Adipocyte (in vitro differentiated cells): Measurements from ENCODE around the gene SNX33.

Experiments used
- DNase-seq: peaks from one replicate; pipeline ENCODE4 v3.0.0-alpha.2; 2015; ENCODE audit warnings: low read depth
- H3K27me3 ChIP-seq: replicated peaks from 2 replicates; pipeline ENCODE4 v1.7.0; 2013; ENCODE audit warnings: mild to moderate bottlenecking, low read length, moderate library complexity; ENCODE audit not compliant: control insufficient read depth, insufficient read depth
- H3K36me3 ChIP-seq: 2 replicates; pipeline ENCODE4 v1.7.0; 2013; ENCODE audit warnings: low read length, mild to moderate bottlenecking, moderate library complexity; ENCODE audit not compliant: control insufficient read depth, insufficient read depth, severe bottlenecking
- H3K4me1 ChIP-seq: 2 replicates; pipeline ENCODE4 v1.7.0; 2013; ENCODE audit warnings: mild to moderate bottlenecking, low read length, moderate library complexity; ENCODE audit not compliant: control insufficient read depth, insufficient read depth
- H3K4me3 ChIP-seq: 2 replicates; pipeline ENCODE4 v1.7.0; 2013; ENCODE audit warnings: mild to moderate bottlenecking, low read length, moderate library complexity
- H3K9ac ChIP-seq: 2 replicates; pipeline ENCODE4 v1.7.0; 2013; ENCODE audit warnings: mild to moderate bottlenecking, low read length, moderate library complexity
- H3K9me3 ChIP-seq: 2 replicates; pipeline ENCODE4 v1.7.0; 2013; ENCODE audit warnings: mild to moderate bottlenecking, low read length, moderate library complexity; ENCODE audit not compliant: control insufficient read depth

Gene SNX33

DNA sequence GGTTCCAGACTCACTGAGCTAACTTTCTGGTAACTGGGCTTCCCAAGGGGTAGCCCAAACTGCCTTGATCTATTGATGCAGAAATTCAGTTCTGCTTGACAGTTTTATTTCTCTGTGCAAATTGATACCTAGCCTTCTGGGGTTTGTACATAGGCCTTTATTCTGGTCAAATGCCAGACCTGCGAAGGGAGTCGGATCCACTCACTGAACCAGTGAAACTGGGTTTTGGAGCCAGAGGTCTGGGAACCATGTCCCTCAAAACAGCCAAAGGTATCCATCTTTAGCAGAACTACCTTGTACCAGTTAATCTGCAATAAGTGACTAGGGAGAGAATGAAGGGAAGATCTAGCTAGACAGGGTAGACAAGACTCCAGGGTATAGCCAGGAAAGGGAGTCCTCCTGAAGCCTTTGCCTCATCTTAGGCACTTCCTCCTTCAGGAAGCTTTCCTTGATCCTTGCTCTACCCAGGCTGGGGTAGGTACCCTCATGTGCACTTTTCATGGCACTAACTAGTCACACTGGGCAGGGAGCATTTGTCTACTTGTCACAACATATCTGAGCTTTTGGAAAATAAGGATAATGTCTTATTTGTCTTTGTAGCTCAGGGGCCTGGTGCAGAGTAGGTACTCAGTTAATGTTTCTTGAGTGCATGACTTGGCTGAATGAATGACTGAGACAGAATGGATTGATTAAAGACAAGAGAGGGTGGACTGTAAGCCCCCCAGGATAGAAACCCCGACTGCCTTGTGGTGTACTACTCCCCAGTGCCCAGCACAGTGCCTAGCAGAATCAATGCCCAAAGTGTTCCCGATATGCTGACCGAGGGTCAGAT, 1.4 kb upstream of the SNX33 start:
- Histone ChIP-seq H3K27me3 (no peaks in the 10 kb centered on the region), H3K9ac (peak overlapping the region; percentile 100), H3K4me1 (peaks cover 38% of the 10 kb centered on the region), H3K4me3 (peak overlapping the region; percentile 99), H3K9me3 (no peaks in the 10 kb centered on the region), H3K36me3 (peaks cover 18% of the 10 kb centered on the region)
- DNase-seq: no peak

DNA sequence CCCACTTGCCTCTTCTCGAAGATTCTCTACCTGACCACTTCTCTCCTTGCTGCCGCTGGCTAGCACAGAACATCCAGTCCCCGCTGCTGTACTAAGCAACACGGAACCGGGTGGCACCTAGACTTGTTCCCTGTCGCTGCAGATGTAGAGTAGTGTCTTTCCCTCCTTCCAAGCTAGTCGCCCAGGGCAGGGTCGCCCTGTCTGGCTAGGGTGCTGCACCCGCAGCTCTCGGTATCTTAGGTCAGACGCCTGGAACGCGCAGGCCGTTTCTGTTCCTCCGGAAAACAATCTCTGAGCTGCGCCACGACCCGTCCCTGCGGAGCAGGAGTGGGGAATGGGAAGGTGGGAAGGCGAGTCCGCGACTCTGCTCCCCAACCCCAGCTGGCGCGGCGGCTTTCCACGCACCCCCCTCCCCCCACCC, 758 bp upstream of the SNX33 start:
- no peak for DNase-seq
- Histone ChIP-seq H3K9me3 (no peaks in the 10 kb centered on the region), H3K9ac (peak overlapping the region; percentile 100)

DNA sequence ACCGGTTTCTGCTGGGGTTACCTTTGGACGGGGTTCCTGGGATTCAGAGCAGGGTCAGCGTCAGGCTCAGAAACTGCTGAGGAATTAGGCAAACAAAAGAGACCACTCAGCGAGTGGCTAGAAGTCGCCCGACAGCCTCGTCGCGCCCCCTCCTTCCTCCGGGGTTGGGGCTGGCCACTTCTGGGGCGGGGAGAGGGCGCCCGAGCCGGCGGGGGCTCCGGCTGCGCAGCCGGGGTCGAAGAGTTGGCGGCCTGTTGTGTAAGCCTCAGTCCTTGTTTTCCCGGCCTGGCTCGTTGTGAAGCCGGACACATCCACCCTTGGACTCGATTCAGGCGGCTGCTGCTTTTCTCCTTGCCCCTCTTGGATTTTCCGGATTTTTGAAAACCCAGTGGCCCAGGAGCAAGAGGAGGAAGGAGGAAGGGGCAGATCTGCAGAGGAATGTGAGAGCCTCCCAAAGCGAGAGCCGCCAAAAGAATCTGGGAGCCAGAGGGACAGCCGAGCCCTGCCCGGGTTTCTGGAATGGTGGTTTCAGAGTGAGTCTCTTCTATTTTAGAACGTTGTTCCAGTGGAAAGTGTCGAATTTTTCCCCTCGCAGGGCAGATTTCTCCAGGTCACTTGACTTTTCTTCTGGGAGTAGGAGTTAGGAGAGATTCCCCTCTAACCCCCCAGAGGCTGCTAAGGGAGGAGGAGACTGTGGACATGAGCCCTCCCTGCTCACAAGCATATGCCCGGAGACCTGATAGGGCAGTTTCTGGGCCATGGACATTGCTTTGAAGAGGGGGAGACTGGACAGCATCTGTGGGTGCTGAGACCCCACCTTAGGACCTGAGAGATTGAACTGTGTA, 666 bp downstream of the SNX33 start:
- peak; percentile 73 for DNase-seq
- peaks cover 58% of the 10 kb centered on the region for H3K4me1 ChIP-seq
- H3K36me3 ChIP-seq: peaks cover 18% of the 10 kb centered on the region
- H3K9me3 ChIP-seq: no peaks in the 10 kb centered on the region
- H3K9ac ChIP-seq: peak overlapping the region; percentile 100
- peak overlapping the region; percentile 99 for H3K4me3 ChIP-seq
- H3K27me3 ChIP-seq: no peaks in the 10 kb centered on the region

More for the DNA sequence above, 758 bp upstream of the SNX33 start:
- Histone ChIP-seq H3K27me3 (no peaks in the 10 kb centered on the region), H3K4me3 (peak overlapping the region; percentile 99), H3K4me1 (peaks cover 44% of the 10 kb centered on the region), H3K36me3 (peaks cover 18% of the 10 kb centered on the region)

GRCh38 chr15:75649045-75649761, 1.5 kb downstream of the SNX33 start:
- peaks cover 20% of the 10 kb centered on the region for H3K36me3 ChIP-seq
- no peaks in the 10 kb centered on the region for H3K27me3 ChIP-seq
- H3K9me3 ChIP-seq: no peaks in the 10 kb centered on the region
- peak overlapping the region; percentile 99 for H3K4me3 ChIP-seq
- no peak for DNase-seq
- peak overlapping the region; percentile 100 for H3K9ac ChIP-seq
- H3K4me1 ChIP-seq: peaks cover 64% of the 10 kb centered on the region

DNA sequence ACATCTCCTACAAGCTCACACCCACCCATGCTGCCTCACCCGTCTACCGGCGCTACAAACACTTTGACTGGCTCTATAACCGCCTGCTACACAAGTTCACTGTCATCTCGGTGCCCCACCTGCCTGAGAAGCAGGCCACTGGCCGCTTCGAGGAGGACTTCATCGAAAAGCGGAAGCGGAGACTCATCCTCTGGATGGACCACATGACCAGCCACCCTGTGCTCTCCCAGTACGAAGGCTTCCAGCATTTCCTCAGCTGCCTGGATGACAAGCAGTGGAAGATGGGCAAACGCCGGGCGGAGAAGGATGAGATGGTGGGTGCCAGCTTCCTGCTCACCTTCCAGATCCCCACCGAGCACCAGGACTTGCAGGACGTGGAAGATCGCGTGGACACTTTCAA, 2.1 kb downstream of the SNX33 start:
- no peaks in the 10 kb centered on the region for H3K27me3 ChIP-seq
- H3K36me3 ChIP-seq: peaks cover 21% of the 10 kb centered on the region
- peak overlapping the region; percentile 99 for H3K4me3 ChIP-seq
- H3K9ac ChIP-seq: peak overlapping the region; percentile 100
- H3K9me3 ChIP-seq: no peaks in the 10 kb centered on the region
- peaks cover 70% of the 10 kb centered on the region for H3K4me1 ChIP-seq
- DNase-seq: no peak

DNA sequence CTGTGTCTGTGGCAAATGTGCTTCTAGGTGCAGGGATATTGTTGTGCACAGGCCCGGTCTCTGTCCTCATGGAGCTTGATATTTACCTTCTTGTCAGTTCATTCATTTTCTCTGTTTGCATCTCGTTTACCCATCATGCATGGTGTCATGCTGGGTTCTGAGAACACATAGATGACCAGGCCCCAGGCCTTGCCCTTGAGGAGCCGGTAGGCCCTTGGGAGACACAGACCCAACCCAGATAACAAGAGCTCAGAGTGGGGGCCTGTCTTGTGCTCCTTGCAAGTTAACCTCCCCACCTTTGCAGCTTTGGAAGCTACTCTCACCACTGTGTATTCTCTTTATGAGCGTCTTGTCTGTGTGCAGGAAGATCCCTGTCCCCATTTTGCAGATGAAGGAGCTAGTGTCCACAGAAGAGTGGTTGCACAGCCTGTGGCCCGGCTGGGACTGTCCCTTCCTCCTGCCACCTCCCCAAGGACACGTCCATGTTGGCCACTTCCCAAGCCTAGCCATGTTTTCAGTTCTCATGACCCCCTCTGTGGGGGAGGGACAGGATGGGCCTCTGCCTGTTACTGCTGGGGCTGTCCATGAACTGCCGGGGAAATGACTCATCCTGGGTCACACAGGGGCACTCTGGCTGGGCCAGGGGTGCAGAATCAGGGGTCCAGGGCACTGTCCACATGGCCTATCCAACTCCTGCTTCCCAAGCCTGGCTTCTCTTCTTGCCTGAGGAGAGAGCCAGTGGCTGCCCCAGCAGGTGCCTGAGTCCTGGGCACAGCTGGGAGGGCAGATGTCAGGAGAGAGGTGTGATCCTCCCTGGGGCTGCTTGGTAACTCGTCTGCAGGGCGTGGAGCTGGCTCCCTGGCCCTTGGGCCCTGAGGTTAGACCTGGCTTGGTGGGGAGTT, 3.4 kb downstream of the SNX33 start:
- Histone ChIP-seq H3K36me3 (peaks cover 31% of the 10 kb centered on the region), H3K27me3 (no peaks in the 10 kb centered on the region), H3K9ac (peak overlapping the region; percentile 100), H3K9me3 (no peaks in the 10 kb centered on the region), H3K4me3 (peak overlapping the region; percentile 99), H3K4me1 (peaks cover 77% of the 10 kb centered on the region)
- DNase-seq: no peak

GRCh38 chr15:75651810-75652543, 4.3 kb downstream of the SNX33 start:
- Histone ChIP-seq H3K27me3 (no peaks in the 10 kb centered on the region), H3K4me3 (peak overlapping the region; percentile 99), H3K36me3 (peaks cover 33% of the 10 kb centered on the region), H3K9ac (peak overlapping the region; percentile 100), H3K4me1 (peaks cover 69% of the 10 kb centered on the region), H3K9me3 (no peaks in the 10 kb centered on the region)
- DNase-seq: no peak

DNA sequence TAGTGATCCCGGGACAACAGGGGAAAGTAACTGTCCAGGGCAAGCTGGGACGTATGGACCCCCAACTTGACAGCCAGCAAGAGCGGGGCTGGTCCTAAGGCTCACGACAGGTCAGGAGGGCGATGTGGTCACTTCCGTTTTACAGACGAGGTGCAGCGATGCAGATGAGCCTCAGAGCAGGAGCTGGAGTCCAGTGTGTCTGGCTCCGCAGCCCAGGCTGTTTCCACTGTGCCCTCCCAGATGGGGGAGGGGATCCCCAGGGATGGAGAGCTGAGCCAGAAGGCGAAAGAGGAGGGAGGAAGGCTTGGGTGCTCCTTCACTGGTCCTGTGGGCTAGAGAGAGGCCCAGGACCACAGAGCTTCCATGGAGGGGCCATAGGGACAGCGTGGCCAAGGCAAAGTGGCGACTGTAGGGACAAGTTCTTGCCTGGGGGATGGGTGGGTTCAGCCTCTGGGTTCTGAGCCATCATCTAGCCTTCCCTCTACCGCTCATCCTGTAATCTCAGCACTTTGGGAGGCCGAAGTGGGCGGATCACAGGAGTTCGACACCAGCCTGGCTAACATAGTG, 5.7 kb downstream of the SNX33 start:
- Histone ChIP-seq H3K9ac (peak overlapping the region; percentile 100), H3K36me3 (peaks cover 47% of the 10 kb centered on the region), H3K4me3 (peak overlapping the region; percentile 99)

DNA sequence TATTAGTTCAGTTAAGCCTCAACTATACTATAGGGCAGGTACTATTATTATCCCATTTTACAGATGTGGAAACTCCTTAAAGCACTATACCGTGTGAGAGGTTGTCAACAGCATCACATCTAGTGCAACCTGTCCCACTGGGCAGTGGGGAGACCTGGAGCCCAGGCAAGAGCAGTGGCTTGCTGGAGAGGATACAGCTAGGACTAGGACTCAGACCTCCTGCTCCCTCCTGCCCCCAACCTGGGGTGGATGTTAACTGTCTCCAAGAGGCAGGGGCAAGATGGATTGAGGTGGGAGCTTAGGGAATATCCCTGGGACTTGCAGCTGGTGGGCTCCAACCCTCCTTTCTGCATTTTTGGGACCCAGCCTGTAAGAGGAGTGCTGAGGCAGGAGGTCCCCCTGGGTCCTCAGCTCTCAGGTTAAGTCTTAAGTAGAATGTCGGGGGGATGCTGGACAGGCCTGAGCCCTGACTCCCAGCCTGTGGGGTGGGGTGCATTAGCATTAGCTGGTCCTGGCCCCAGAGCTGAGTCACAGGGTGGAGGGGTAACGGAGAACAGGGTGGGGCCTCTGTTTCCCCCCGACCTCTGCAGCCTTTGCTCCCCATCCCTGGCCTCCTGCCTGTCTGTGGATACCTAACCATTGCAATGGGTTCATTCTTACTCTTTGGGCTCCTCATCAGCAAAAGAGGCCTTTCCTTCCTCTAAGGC, 6.6 kb downstream of the SNX33 start:
- Histone ChIP-seq H3K27me3 (no peaks in the 10 kb centered on the region), H3K9ac (no peak overlapping the region), H3K4me3 (no peak overlapping the region), H3K4me1 (peaks cover 64% of the 10 kb centered on the region), H3K9me3 (no peaks in the 10 kb centered on the region), H3K36me3 (peaks cover 54% of the 10 kb centered on the region)
- no peak for DNase-seq

More for the DNA sequence above, 5.7 kb downstream of the SNX33 start:
- H3K9me3 ChIP-seq: no peaks in the 10 kb centered on the region
- no peaks in the 10 kb centered on the region for H3K27me3 ChIP-seq
- DNase-seq: no peak
- peaks cover 69% of the 10 kb centered on the region for H3K4me1 ChIP-seq
